Loucy (cell line): Measurements from ENCODE around the gene BBX.

ENCODE experiments used
- CTCF ChIP-seq: fragments of 200-600 bp; sonication (generic); conservative IDR thresholded peaks from 2 replicates; pipeline ENCODE4 v1.5.1; 2014; ENCODE audit warnings: mild to moderate bottlenecking, antibody characterized with exemption, low read length
- EZH2phosphoT487 ChIP-seq: fragments of 200-600 bp; IDR thresholded peaks from 2 replicates; pipeline ENCODE4 v1.6.1; 2018; ENCODE audit warnings: antibody characterized with exemption, mild to moderate bottlenecking, moderate library complexity, borderline replicate concordance

- no peak for TF ChIP-seq CTCF
- TF ChIP-seq EZH2phosphoT487, result no peak
These were observed 111.3 kb downstream of the BBX start for GRCh38 chr3:107634099-107634489.
